Loucy (cell line): Measurements from ENCODE around the gene ITGB3.
A peak's percentile ranks its signal among the peaks of the same experiment; 100 is the strongest.

Source experiments
- H2AFZ ChIP-seq: fragments of 200-600 bp; sonication (generic); 2 replicates; pipeline ENCODE4 v1.6.0; 2016; ENCODE audit warnings: antibody characterized with exemption, mild to moderate bottlenecking, low read length, moderate library complexity
- H3F3A ChIP-seq: fragments of 200-600 bp; 2 replicates; pipeline ENCODE4 v1.6.0; 2016; ENCODE audit warnings: antibody characterized with exemption, low read depth, mild to moderate bottlenecking
- H3K27me3 ChIP-seq: fragments of 200-600 bp; sonication (generic); 2 replicates; pipeline ENCODE4 v1.6.1; 2014; ENCODE audit warnings: low read length, mild to moderate bottlenecking; ENCODE audit not compliant: insufficient read depth, poor library complexity, severe bottlenecking
- H3K36me3 ChIP-seq: fragments of 200-600 bp; sonication (generic); 2 replicates; pipeline ENCODE4 v1.6.1; 2016; ENCODE audit warnings: low read length; ENCODE audit not compliant: insufficient read depth
- H3K4me1 ChIP-seq: fragments of 200-600 bp; sonication (generic); 2 replicates; pipeline ENCODE4 v1.5.1; 2014; ENCODE audit warnings: low read length, mild to moderate bottlenecking; ENCODE audit not compliant: insufficient read depth, poor library complexity, severe bottlenecking
- H3K4me2 ChIP-seq: fragments of 200-600 bp; sonication (generic); 2 replicates; pipeline ENCODE4 v1.6.0; 2014; ENCODE audit warnings: antibody characterized with exemption, low read length, low read depth, mild to moderate bottlenecking; ENCODE audit not compliant: poor library complexity, severe bottlenecking
- H3K4me3 ChIP-seq: fragments of 200-600 bp; sonication (generic); 2 replicates; pipeline ENCODE4 v1.5.1; 2014; ENCODE audit warnings: low read length, mild to moderate bottlenecking, mixed read lengths; ENCODE audit not compliant: poor library complexity, severe bottlenecking
- H3K79me2 ChIP-seq: fragments of 200-600 bp; sonication (generic); 2 replicates; pipeline ENCODE4 v1.6.1; 2014; ENCODE audit warnings: low read length; ENCODE audit not compliant: insufficient read depth
- H3K9ac ChIP-seq: fragments of 200-600 bp; sonication (generic); 2 replicates; pipeline ENCODE4 v1.6.0; 2014; ENCODE audit warnings: mild to moderate bottlenecking, low read depth, low read length, moderate library complexity; ENCODE audit not compliant: poor library complexity, severe bottlenecking
- H3K9me2 ChIP-seq: fragments of 200-600 bp; sonication (generic); replicated peaks from 2 replicates; pipeline ENCODE4 v1.6.1; 2016; ENCODE audit warnings: low read depth, low read length, mixed read lengths
- H3K9me3 ChIP-seq: fragments of 200-600 bp; sonication (generic); 2 replicates; pipeline ENCODE4 v1.6.1; 2014; ENCODE audit warnings: mild to moderate bottlenecking, antibody characterized with exemption, low read length, low read depth; ENCODE audit not compliant: insufficient read depth
- H4K20me1 ChIP-seq: fragments of 200-600 bp; sonication (generic); 2 replicates; pipeline ENCODE4 v1.6.0; 2014; ENCODE audit warnings: antibody characterized with exemption, low read length, mild to moderate bottlenecking; ENCODE audit not compliant: insufficient read depth, poor library complexity, severe bottlenecking
- EZH2phosphoT487 ChIP-seq: fragments of 200-600 bp; IDR thresholded peaks from 2 replicates; pipeline ENCODE4 v1.6.1; 2018; ENCODE audit warnings: antibody characterized with exemption, mild to moderate bottlenecking, moderate library complexity, borderline replicate concordance
- TF ChIP-seq, protein P1 (sequence below): fragments of 200-600 bp; sonication (generic); conservative IDR thresholded peaks from 2 replicates; pipeline ENCODE4 v1.5.1; 2014; ENCODE audit warnings: mild to moderate bottlenecking, antibody characterized with exemption, low read length

Gene ITGB3

DNA sequence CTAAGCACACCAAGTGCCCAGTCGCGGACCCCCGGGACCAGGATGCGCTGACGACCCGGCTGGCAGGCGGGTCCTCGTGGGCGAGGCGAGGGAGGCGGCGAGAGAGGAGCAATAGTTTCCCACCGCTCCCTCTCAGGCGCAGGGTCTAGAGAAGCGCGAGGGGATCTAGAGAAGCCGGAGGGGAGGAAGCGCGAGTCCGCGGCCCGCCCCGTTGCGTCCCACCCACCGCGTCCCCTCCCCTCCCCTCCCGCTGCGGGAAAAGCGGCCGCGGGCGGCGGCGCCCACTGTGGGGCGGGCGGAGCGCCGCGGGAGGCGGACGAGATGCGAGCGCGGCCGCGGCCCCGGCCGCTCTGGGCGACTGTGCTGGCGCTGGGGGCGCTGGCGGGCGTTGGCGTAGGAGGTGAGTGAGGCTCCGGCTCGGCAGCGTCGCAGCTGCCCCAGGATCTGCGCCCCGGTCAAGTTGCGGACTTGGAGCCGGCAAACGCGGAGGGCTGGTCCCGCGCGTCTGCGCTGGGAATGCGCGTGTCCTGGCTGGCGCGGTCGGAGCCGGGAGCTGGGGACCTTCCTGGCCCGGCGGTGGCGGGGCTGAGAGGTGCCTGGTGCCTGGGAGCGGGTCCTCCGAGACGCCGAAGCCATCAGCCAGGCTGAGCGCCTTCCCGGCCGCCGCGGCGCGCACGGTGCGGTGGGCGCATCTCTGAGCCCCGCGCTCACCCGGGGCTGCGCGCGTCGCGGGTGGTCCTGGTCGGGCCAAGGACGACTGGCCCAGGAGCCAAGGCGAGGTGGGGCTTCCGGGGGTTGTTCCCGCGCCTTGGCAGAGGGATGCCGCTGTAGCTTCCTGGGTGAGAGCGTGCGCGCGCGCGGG, at the start of gene ITGB3:
Gene ITGB3, plus strand, starts transcription at position 287 of the 862 bp plus-strand sequence. Its CDS starts 35 bp downstream, at position 322.
- Histone ChIP-seq H4K20me1 (no peaks in the 10 kb centered on the region), H3K4me2 (peak within 1 kb of the TSS; percentile 64), H3K27me3 (no peaks in the 10 kb centered on the region), H3K9me2 (no peaks in the 10 kb centered on the region), H3K36me3 (no peaks in the 10 kb centered on the region), H3K4me3 (peak within 1 kb of the TSS; percentile 70), H2AFZ (peak within 1 kb of the TSS; percentile 69; the same call in 1 of the 2 replicates), H3F3A (no peaks in the 10 kb centered on the region), H3K9ac (no peak within 1 kb of the TSS), H3K4me1 (peaks cover 14% of the 10 kb centered on the region), H3K9me3 (no peaks in the 10 kb centered on the region), H3K79me2 (no peaks in the 10 kb centered on the region)
- no peak for TF ChIP-seq EZH2phosphoT487
- TF ChIP-seq, protein P1, sequence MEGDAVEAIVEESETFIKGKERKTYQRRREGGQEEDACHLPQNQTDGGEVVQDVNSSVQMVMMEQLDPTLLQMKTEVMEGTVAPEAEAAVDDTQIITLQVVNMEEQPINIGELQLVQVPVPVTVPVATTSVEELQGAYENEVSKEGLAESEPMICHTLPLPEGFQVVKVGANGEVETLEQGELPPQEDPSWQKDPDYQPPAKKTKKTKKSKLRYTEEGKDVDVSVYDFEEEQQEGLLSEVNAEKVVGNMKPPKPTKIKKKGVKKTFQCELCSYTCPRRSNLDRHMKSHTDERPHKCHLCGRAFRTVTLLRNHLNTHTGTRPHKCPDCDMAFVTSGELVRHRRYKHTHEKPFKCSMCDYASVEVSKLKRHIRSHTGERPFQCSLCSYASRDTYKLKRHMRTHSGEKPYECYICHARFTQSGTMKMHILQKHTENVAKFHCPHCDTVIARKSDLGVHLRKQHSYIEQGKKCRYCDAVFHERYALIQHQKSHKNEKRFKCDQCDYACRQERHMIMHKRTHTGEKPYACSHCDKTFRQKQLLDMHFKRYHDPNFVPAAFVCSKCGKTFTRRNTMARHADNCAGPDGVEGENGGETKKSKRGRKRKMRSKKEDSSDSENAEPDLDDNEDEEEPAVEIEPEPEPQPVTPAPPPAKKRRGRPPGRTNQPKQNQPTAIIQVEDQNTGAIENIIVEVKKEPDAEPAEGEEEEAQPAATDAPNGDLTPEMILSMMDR = no peak

- peak overlapping the region; percentile 33 for H3K4me2 ChIP-seq
- H3K9me2 ChIP-seq = no peaks in the 10 kb centered on the region
- peaks cover 28% of the 10 kb centered on the region for H3K4me1 ChIP-seq
- TF ChIP-seq EZH2phosphoT487 = no peak
- TF ChIP-seq, protein P1 = no peak
- H3K9me3 ChIP-seq = no peaks in the 10 kb centered on the region
- no peaks in the 10 kb centered on the region for H3K36me3 ChIP-seq
- H3F3A ChIP-seq = no peaks in the 10 kb centered on the region
- H3K9ac ChIP-seq = no peak overlapping the region
- H3K79me2 ChIP-seq = no peaks in the 10 kb centered on the region
- H2AFZ ChIP-seq = no peak overlapping the region
- H3K27me3 ChIP-seq = no peaks in the 10 kb centered on the region
- H4K20me1 ChIP-seq = no peaks in the 10 kb centered on the region
- H3K4me3 ChIP-seq = no peak overlapping the region
Observed at GRCh38 chr17:47203984-47204721, 49.5 kb upstream of the ITGB3 start.

DNA sequence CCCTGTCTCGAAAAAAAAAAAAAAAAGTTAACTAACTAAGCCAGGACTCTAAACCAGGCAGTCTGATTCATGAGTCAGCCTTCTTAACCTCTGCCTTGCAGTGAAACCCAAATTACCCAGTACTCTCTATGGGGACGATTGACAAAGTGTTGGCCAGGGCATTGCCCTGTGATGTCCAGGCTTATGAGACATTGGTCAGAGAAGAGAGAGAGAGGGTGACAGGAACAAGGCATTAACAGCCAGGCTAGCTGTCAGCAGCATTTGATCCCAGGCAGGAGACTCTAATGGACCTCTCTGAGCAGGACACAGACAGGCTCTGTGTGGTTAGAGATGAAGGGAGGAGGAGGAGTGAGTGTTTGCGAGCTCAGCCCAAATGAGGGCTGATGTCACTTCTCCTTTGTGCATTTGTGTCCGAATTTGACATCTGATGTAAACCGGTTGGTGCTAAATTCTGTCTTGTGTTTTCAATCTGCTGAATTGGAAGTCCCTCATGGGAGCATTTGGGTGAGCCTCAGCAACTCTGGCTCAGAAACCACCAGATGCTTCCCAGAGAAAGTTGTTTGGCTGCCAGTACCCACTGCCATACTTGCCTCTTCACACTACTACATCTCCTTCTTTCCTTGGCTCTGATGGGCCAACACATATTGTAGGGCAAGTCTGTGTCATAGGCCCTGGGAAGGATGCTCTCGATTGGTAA, 48.8 kb upstream of the ITGB3 start:
- H2AFZ ChIP-seq = no peak overlapping the region
- no peaks in the 10 kb centered on the region for H3K9me2 ChIP-seq
- H3K79me2 ChIP-seq = no peaks in the 10 kb centered on the region
- peak overlapping the region; percentile 33 for H3K4me2 ChIP-seq
- TF ChIP-seq EZH2phosphoT487 = no peak
- TF ChIP-seq, protein P1 = no peak
- H3K27me3 ChIP-seq = no peaks in the 10 kb centered on the region
- H3K9me3 ChIP-seq = no peaks in the 10 kb centered on the region
- no peaks in the 10 kb centered on the region for H4K20me1 ChIP-seq
- H3F3A ChIP-seq = no peaks in the 10 kb centered on the region
- no peak overlapping the region for H3K4me3 ChIP-seq
- no peak overlapping the region for H3K9ac ChIP-seq
- H3K4me1 ChIP-seq = peaks cover 31% of the 10 kb centered on the region
- no peaks in the 10 kb centered on the region for H3K36me3 ChIP-seq
